Rectal smooth muscle tissue (tissue), 1 donor: ENCODE data around the gene FER1L5.

Experiments used
- H3K27ac ChIP-seq: one replicate; pipeline ENCODE4 v1.7.0; 2013; ENCODE audit warnings: low read depth, low read length, inconsistent platforms
- H3K27me3 ChIP-seq: one replicate; pipeline ENCODE4 v1.7.0; 2013; ENCODE audit warnings: low read length; ENCODE audit not compliant: control insufficient read depth, insufficient read depth
- H3K36me3 ChIP-seq: one replicate; pipeline ENCODE4 v1.7.0; 2013; ENCODE audit warnings: low read length; ENCODE audit not compliant: control insufficient read depth, insufficient read depth
- H3K4me1 ChIP-seq: one replicate; pipeline ENCODE4 v1.7.0; 2013; ENCODE audit warnings: low read length; ENCODE audit not compliant: control insufficient read depth, insufficient read depth
- H3K4me3 ChIP-seq: one replicate; pipeline ENCODE4 v1.7.0; 2013; ENCODE audit warnings: low read length
- H3K9ac ChIP-seq: one replicate; pipeline ENCODE4 v1.7.0; 2013; ENCODE audit warnings: low read length

The FER1L5 gene

GRCh38 chr2:96642564-96643360 is at the start of gene FER1L5:
Gene FER1L5, plus strand, starts transcription at chr2:96642764. Its CDS starts 73 bp downstream, at chr2:96642837.
- no peaks in the 10 kb centered on the region for H3K27me3 ChIP-seq
- peak within 1 kb of the TSS; percentile 27 for H3K4me3 ChIP-seq
- no peaks in the 10 kb centered on the region for H3K4me1 ChIP-seq
- no peak within 1 kb of the TSS for H3K27ac ChIP-seq
- no peak within 1 kb of the TSS for H3K9ac ChIP-seq
- H3K36me3 ChIP-seq, result no peaks in the 10 kb centered on the region

DNA sequence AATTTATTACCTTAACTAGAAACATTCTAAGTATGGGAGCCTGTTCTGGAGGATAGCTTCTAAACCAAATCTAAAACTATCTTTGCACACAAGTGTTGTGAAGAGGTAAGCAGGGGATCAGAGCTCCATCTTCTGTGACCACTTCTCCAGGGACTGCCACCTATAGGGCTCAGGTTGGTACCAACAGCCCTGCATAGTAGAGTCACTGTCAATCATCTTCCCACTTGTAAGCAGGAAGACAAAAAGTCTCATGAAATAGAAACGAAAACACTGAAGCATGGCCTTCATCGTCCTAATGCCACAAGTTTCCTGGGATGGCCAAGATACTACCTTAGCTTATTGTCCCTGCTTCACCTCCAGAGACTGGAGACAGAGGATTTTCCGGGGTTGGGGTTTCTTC is 48.3 kb upstream of the FER1L5 start:
- H3K27me3 ChIP-seq, result no peaks in the 10 kb centered on the region
- H3K4me1 ChIP-seq, result no peaks in the 10 kb centered on the region
- no peak overlapping the region for H3K4me3 ChIP-seq
- H3K9ac ChIP-seq, result no peak overlapping the region
- H3K36me3 ChIP-seq, result peaks cover 16% of the 10 kb centered on the region
- H3K27ac ChIP-seq, result no peak overlapping the region

GRCh38 chr2:96594691-96595152 is 47.8 kb upstream of the FER1L5 start:
- no peak overlapping the region for H3K4me3 ChIP-seq
- peaks cover 16% of the 10 kb centered on the region for H3K36me3 ChIP-seq
- no peaks in the 10 kb centered on the region for H3K4me1 ChIP-seq
- H3K27ac ChIP-seq, result no peak overlapping the region
- no peak overlapping the region for H3K9ac ChIP-seq
- no peaks in the 10 kb centered on the region for H3K27me3 ChIP-seq

- peaks cover 20% of the 10 kb centered on the region for H3K36me3 ChIP-seq
These were observed 46.0 kb upstream of the FER1L5 start for GRCh38 chr2:96596596-96596995.

GRCh38 chr2:96599941-96600340 is 42.6 kb upstream of the FER1L5 start:
- Histone ChIP-seq H3K4me3 (no peak overlapping the region), H3K27me3 (no peaks in the 10 kb centered on the region), H3K36me3 (peaks cover 35% of the 10 kb centered on the region), H3K27ac (no peak overlapping the region), H3K9ac (no peak overlapping the region), H3K4me1 (no peaks in the 10 kb centered on the region)

More at GRCh38 chr2:96596596-96596995, 46.0 kb upstream of the FER1L5 start:
- Histone ChIP-seq H3K9ac (no peak overlapping the region), H3K27ac (no peak overlapping the region), H3K27me3 (no peaks in the 10 kb centered on the region), H3K4me3 (no peak overlapping the region), H3K4me1 (no peaks in the 10 kb centered on the region)

GRCh38 chr2:96601382-96602292 is 40.9 kb upstream of the FER1L5 start:
- H3K27ac ChIP-seq, result no peak overlapping the region
- no peak overlapping the region for H3K9ac ChIP-seq
- H3K4me1 ChIP-seq, result no peaks in the 10 kb centered on the region
- H3K36me3 ChIP-seq, result peaks cover 45% of the 10 kb centered on the region
- no peak overlapping the region for H3K4me3 ChIP-seq
- no peaks in the 10 kb centered on the region for H3K27me3 ChIP-seq

DNA sequence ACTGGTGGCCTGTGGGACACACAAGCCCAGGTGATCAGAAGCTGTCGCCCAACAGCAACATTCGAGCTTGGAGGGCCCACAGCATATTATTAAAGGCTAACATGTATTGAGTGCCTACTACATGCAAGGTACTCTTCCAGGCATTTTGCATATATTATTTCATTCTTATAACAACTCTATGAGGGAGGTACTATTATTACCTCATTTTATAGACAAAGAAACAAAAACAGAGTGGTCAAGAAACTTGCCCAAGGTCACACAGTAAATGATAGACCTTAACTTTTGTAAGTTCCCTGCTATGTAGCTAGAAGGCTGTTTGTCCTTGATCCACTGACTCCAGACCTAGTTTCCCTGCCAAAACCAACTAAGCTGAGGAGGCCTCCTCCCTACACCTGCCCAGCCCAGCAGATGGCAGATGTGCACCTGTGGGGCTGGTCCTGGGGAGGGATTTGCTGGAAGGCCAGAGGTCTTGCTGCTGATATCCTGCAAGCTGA is 40.2 kb upstream of the FER1L5 start:
- H3K4me3 ChIP-seq, result no peak overlapping the region
- peaks cover 50% of the 10 kb centered on the region for H3K36me3 ChIP-seq
- no peak overlapping the region for H3K9ac ChIP-seq
- H3K27ac ChIP-seq, result no peak overlapping the region
- no peaks in the 10 kb centered on the region for H3K4me1 ChIP-seq
- H3K27me3 ChIP-seq, result no peaks in the 10 kb centered on the region

DNA sequence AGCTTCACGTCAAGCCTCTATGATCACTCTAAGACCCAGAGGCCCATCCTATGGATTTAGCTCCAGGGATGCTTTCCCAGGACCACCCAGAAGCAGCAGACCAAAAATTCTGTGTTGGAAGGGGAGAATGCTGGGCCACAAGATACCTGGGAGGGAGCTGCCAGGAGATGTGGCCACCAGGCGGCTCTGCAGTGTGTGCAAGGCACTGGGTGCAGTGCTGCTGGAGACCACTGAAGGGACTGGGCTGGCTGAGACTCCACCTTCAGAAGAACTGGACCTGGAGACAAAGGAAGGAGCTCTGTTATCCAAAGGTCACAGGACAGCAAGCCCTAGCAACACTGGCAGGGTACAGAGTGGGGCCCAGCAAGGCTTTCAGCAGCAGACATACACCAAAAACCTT is 38.5 kb upstream of the FER1L5 start:
- no peaks in the 10 kb centered on the region for H3K27me3 ChIP-seq
- peaks cover 67% of the 10 kb centered on the region for H3K36me3 ChIP-seq
- no peak overlapping the region for H3K4me3 ChIP-seq
- H3K9ac ChIP-seq, result no peak overlapping the region
- no peaks in the 10 kb centered on the region for H3K4me1 ChIP-seq
- no peak overlapping the region for H3K27ac ChIP-seq

DNA sequence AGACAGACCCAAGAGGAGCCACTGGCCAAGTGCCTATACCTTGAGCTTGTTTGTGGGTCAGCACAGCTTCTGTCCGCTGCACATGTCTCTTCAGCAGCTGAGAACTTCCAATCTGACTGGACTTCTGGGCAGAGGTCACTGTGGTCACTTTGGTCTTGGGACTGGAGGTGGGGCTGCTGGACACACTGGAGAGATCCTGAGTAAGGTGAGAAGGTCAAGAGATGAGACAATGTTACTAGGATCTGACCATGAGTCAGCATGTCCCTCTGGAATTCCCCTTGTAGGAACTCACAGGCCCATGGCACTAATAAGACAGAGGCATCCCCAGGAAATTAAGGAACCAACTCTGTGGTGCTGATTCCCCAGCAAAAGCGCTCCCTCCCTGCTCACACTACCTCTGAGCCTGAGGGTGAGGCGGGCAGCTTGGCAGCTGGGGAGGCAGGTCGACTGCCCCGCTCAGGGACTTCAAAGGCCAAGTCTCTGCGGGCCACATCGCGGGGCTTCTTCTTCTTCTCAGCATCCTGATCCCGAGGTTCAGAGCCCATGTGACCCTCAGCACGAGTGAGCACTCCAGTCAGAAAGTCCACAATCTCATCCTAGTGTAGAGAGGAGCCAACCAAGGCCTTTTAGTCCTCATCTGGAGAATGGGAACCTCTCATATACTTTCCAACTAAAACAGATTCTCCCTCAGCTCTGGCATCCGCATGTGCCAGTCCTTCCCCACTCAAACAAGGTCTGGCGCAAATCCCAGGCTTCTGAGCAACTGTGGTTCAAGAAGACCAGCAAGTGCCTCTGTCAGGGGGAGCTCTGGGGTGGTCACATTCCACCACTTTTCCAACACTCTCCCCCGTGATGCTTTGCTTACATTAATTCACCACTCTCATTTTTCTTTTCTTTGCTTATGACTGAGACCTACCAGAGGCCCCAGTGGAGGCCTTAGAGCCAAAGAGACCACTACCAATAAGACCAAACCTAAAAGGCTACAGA is 33.8 kb upstream of the FER1L5 start:
- no peaks in the 10 kb centered on the region for H3K27me3 ChIP-seq
- H3K27ac ChIP-seq, result no peak overlapping the region
- H3K4me3 ChIP-seq, result no peak overlapping the region
- no peak overlapping the region for H3K9ac ChIP-seq
- peaks cover 73% of the 10 kb centered on the region for H3K36me3 ChIP-seq
- no peaks in the 10 kb centered on the region for H3K4me1 ChIP-seq

- no peaks in the 10 kb centered on the region for H3K27me3 ChIP-seq
- H3K36me3 ChIP-seq, result peaks cover 27% of the 10 kb centered on the region
- no peak overlapping the region for H3K4me3 ChIP-seq
- no peaks in the 10 kb centered on the region for H3K4me1 ChIP-seq
- no peak overlapping the region for H3K9ac ChIP-seq
- H3K27ac ChIP-seq, result no peak overlapping the region
These were observed 26.4 kb upstream of the FER1L5 start for GRCh38 chr2:96616128-96616527.

- H3K27ac ChIP-seq, result no peak overlapping the region
- H3K36me3 ChIP-seq, result peaks cover 23% of the 10 kb centered on the region
- H3K4me3 ChIP-seq, result no peak overlapping the region
- no peaks in the 10 kb centered on the region for H3K27me3 ChIP-seq
- no peak overlapping the region for H3K9ac ChIP-seq
- no peaks in the 10 kb centered on the region for H3K4me1 ChIP-seq
These were observed 26.0 kb upstream of the FER1L5 start for GRCh38 chr2:96616535-96616934.
